ENCODE measurements around the gene CX3CR1.

CX3CR1 gene

DNA sequence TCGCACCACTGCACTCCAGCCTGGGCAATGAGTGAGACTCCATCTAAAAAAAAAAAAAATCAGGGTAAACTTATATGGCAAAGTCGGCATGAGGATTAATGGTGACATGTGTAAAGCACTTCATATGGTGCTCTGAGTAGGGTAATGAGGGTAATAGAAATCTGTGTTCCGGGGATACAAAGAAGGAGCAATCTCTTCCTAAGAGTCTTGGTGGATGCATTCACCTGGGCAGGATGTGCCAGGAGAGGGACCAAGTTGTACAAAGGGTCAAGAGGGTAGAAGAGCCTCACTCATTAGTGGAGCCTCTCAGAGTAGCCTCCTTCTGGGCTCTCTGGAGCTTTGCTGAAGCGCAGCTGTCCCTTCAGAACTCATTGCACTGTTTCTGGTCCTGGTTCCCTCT, 9.3 kb upstream of the CX3CR1 start:
- no peak overlapping the region for H3K27ac ChIP-seq (ENCODE audit: low read length)
- peaks cover 0 to 4% of the 10 kb centered on the region in 2 donors for H3K4me1 ChIP-seq (ENCODE audit: control insufficient read depth in 1 of 2, insufficient read depth in 2 of 2, low read length in 2 of 2)
- no peaks in the 10 kb centered on the region for H3K27me3 ChIP-seq (ENCODE audit: low read depth, low read length)
- H3K9me3 ChIP-seq (ENCODE audit: control insufficient read depth in 1 of 2, low read length in 2 of 2): no peaks in the 10 kb centered on the region
- H3K4me3 ChIP-seq (ENCODE audit: low read depth in 1 of 2, low read length in 2 of 2): no peak overlapping the region
- H3K36me3 ChIP-seq (ENCODE audit: control insufficient read depth in 1 of 2, insufficient read depth in 2 of 2, low read length in 2 of 2): no peaks in the 10 kb centered on the region

DNA sequence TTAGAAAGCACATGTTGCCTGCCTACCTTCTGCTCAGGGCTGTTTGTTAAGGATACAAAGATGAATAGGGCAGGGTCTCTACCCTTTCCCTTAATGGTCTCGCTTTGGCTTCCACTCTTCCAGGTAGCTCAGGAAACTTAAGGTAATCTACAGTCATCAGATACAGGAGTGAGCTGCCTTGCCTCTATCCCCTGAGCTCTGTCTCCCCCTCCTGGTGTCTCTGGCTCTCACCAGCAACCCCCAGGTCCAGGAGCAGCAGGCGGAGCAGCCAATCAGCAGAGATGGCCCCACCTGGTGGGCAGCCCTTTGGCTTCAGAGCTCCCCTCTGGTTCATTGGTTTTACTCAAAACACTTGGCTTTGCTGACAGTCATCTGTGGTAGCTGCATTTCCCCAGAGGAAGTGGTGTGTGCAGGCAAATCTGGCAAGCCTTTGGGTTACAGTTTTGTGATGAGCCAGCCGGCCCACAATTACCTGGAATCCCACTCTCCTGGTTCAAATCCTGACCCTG, 8.5 kb upstream of the CX3CR1 start:
- H3K4me3 ChIP-seq (ENCODE audit: low read depth in 1 of 2, low read length in 2 of 2): no peak overlapping the region
- H3K36me3 ChIP-seq (ENCODE audit: control insufficient read depth in 1 of 2, insufficient read depth in 2 of 2, low read length in 2 of 2): no peaks in the 10 kb centered on the region
- no peaks in the 10 kb centered on the region for H3K27me3 ChIP-seq (ENCODE audit: low read depth, low read length)
- H3K27ac ChIP-seq (ENCODE audit: low read length): no peak overlapping the region
- no peaks in the 10 kb centered on the region for H3K9me3 ChIP-seq (ENCODE audit: control insufficient read depth in 1 of 2, low read length in 2 of 2)
- H3K4me1 ChIP-seq (ENCODE audit: control insufficient read depth in 1 of 2, insufficient read depth in 2 of 2, low read length in 2 of 2): peaks cover 0 to 4% of the 10 kb centered on the region in 2 donors

DNA sequence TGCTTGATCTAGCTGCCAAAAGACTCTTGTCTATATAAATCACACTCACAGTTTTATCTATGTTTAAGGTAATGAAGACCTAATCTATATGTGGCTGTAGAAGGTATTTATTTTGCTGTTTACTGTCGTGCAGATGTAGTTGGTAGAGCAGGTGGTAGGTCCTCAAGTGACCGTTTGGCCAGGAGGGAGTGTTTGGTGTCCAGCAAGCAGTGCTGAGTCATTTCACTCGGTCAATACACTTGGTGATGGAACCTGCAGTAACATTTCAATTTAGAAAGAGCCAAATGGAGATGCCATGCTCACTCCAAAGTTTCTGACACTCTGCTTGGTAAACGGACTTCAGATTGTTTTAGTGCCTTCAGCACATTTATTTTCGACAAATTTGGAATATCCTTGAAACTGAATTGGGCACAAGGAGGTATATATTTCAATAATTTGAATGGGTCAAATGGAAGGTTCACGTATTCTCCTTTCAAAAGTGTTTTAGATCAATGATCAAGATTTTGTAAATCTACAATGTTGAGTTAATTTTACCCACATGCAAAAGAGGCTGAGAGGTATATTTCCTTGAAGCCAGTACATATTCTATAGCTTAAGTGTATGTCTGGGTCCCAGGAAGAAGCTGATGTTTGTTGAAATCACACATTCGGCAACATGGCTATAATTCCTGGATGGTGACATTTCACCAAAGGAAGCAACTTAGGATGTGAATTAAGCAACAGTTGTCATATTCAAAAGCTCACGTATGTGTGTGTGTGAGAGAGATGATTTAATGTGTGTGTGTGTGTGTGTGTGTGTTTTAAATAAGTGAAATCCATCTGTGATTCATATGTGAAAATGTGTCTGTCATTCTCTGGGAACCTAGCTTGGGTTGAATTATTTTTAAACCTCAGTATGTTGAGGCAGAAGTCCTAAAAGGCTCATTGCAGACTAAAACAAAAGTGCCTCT, 7.7 kb upstream of the CX3CR1 start:
- Histone ChIP-seq H3K9me3 (ENCODE audit: control insufficient read depth in 1 of 2, low read length in 2 of 2) (no peaks in the 10 kb centered on the region), H3K27ac (ENCODE audit: low read length) (no peak overlapping the region), H3K36me3 (ENCODE audit: control insufficient read depth in 1 of 2, insufficient read depth in 2 of 2, low read length in 2 of 2) (no peaks in the 10 kb centered on the region), H3K27me3 (ENCODE audit: low read depth, low read length) (no peaks in the 10 kb centered on the region), H3K4me1 (ENCODE audit: control insufficient read depth in 1 of 2, insufficient read depth in 2 of 2, low read length in 2 of 2) (peaks cover 0 to 4% of the 10 kb centered on the region in 2 donors), H3K4me3 (ENCODE audit: low read depth in 1 of 2, low read length in 2 of 2) (no peak overlapping the region)

DNA sequence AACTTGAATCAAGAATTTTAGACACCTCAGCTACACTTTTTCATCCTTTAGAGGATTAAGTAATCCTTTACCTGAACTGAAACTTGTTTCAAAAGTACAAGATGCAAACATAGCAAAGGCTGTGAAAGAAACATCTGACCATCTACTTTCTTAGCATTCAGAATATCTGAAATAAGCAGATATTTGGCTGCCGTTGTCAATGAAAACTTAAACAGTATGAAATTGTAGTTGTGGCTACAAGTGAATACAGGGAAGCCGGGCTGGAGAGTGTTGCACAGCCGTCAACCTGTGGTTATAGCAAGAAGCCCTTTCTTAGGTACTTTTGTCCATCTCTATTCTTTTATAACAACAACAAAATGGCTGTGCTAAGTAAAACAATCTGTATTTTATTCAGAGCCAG, 6.9 kb upstream of the CX3CR1 start:
- H3K4me1 ChIP-seq (ENCODE audit: control insufficient read depth in 1 of 2, insufficient read depth in 2 of 2, low read length in 2 of 2): peaks cover 0 to 4% of the 10 kb centered on the region in 2 donors
- H3K4me3 ChIP-seq (ENCODE audit: low read depth in 1 of 2, low read length in 2 of 2): no peak overlapping the region
- H3K27ac ChIP-seq (ENCODE audit: low read length): no peak overlapping the region
- no peaks in the 10 kb centered on the region for H3K27me3 ChIP-seq (ENCODE audit: low read depth, low read length)
- no peaks in the 10 kb centered on the region for H3K36me3 ChIP-seq (ENCODE audit: control insufficient read depth in 1 of 2, insufficient read depth in 2 of 2, low read length in 2 of 2)
- H3K9me3 ChIP-seq (ENCODE audit: control insufficient read depth in 1 of 2, low read length in 2 of 2): no peaks in the 10 kb centered on the region

GRCh38 chr3:39285332-39285731, 5.5 kb upstream of the CX3CR1 start:
- Histone ChIP-seq H3K4me3 (ENCODE audit: low read depth in 1 of 2, low read length in 2 of 2) (no peak overlapping the region), H3K9me3 (ENCODE audit: control insufficient read depth in 1 of 2, low read length in 2 of 2) (no peaks in the 10 kb centered on the region), H3K27ac (ENCODE audit: low read length) (no peak overlapping the region), H3K36me3 (ENCODE audit: control insufficient read depth in 1 of 2, insufficient read depth in 2 of 2, low read length in 2 of 2) (no peaks in the 10 kb centered on the region), H3K4me1 (ENCODE audit: control insufficient read depth in 1 of 2, insufficient read depth in 2 of 2, low read length in 2 of 2) (peaks cover 0 to 4% of the 10 kb centered on the region in 2 donors), H3K27me3 (ENCODE audit: low read depth, low read length) (no peaks in the 10 kb centered on the region)

GRCh38 chr3:39284457-39284881, 4.6 kb upstream of the CX3CR1 start:
- Histone ChIP-seq H3K4me3 (ENCODE audit: low read depth in 1 of 2, low read length in 2 of 2) (no peak overlapping the region), H3K36me3 (ENCODE audit: control insufficient read depth in 1 of 2, insufficient read depth in 2 of 2, low read length in 2 of 2) (no peaks in the 10 kb centered on the region), H3K27ac (ENCODE audit: low read length) (no peak overlapping the region), H3K27me3 (ENCODE audit: low read depth, low read length) (no peaks in the 10 kb centered on the region), H3K9me3 (ENCODE audit: control insufficient read depth in 1 of 2, low read length in 2 of 2) (no peaks in the 10 kb centered on the region), H3K4me1 (ENCODE audit: control insufficient read depth in 1 of 2, insufficient read depth in 2 of 2, low read length in 2 of 2) (no peaks in the 10 kb centered on the region)

GRCh38 chr3:39282057-39282456, 2.2 kb upstream of the CX3CR1 start:
- H3K36me3 ChIP-seq (ENCODE audit: control insufficient read depth in 1 of 2, insufficient read depth in 2 of 2, low read length in 2 of 2): no peaks in the 10 kb centered on the region
- no peak overlapping the region for H3K4me3 ChIP-seq (ENCODE audit: low read depth in 1 of 2, low read length in 2 of 2)
- H3K27ac ChIP-seq (ENCODE audit: low read length): no peak overlapping the region
- no peaks in the 10 kb centered on the region for H3K9me3 ChIP-seq (ENCODE audit: control insufficient read depth in 1 of 2, low read length in 2 of 2)
- H3K4me1 ChIP-seq (ENCODE audit: control insufficient read depth in 1 of 2, insufficient read depth in 2 of 2, low read length in 2 of 2): no peaks in the 10 kb centered on the region
- H3K27me3 ChIP-seq (ENCODE audit: low read depth, low read length): no peaks in the 10 kb centered on the region

DNA sequence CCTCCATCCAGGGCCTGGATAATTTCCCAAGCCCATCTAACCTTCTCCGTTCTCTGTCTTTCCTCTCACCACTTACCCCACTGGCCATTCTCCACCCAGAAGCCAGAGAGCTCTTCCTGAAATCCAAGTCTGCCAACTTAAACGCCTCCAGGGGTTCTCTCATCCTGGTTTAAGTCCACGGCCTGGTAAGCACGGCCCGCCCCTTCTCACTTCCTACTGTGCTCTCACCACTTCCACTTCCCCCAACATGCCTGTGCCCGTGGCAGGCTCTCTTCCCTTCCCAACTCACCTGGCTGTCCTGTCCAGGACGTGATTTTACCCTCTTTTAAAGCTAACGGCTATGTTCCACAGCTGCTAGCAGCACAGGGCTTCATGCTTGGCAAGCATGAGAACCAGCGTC, 1.7 kb upstream of the CX3CR1 start:
- Histone ChIP-seq H3K9me3 (ENCODE audit: control insufficient read depth in 1 of 2, low read length in 2 of 2) (no peaks in the 10 kb centered on the region), H3K4me1 (ENCODE audit: control insufficient read depth in 1 of 2, insufficient read depth in 2 of 2, low read length in 2 of 2) (no peaks in the 10 kb centered on the region), H3K27ac (ENCODE audit: low read length) (no peak overlapping the region), H3K4me3 (ENCODE audit: low read depth in 1 of 2, low read length in 2 of 2) (no peak overlapping the region), H3K36me3 (ENCODE audit: control insufficient read depth in 1 of 2, insufficient read depth in 2 of 2, low read length in 2 of 2) (no peaks in the 10 kb centered on the region), H3K27me3 (ENCODE audit: low read depth, low read length) (no peaks in the 10 kb centered on the region)

DNA sequence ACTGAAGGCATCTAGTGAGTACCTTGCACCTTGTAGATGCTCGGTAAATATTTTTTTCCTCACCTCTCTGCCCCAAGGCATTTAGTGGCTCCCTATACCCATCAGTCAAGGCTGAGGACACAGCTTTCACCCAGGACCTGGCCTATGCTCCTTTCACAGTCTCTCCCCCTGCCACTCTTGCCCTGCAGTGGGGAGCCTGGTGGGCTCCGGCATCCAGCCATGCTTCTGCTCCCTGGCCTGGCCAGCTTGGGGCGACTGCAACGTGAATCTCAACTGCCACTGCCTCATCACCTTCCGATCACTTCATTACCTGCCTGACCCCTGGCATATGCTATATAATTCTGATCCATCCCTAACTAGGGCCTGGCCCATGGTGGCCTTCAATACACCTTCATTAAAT, 735 bp upstream of the CX3CR1 start:
- Histone ChIP-seq H3K36me3 (ENCODE audit: control insufficient read depth in 1 of 2, insufficient read depth in 2 of 2, low read length in 2 of 2) (no peaks in the 10 kb centered on the region), H3K9me3 (ENCODE audit: control insufficient read depth in 1 of 2, low read length in 2 of 2) (no peaks in the 10 kb centered on the region), H3K27me3 (ENCODE audit: low read depth, low read length) (no peaks in the 10 kb centered on the region), H3K4me1 (ENCODE audit: control insufficient read depth in 1 of 2, insufficient read depth in 2 of 2, low read length in 2 of 2) (no peaks in the 10 kb centered on the region), H3K4me3 (ENCODE audit: low read depth in 1 of 2, low read length in 2 of 2) (no peak overlapping the region), H3K27ac (ENCODE audit: low read length) (no peak overlapping the region)

DNA sequence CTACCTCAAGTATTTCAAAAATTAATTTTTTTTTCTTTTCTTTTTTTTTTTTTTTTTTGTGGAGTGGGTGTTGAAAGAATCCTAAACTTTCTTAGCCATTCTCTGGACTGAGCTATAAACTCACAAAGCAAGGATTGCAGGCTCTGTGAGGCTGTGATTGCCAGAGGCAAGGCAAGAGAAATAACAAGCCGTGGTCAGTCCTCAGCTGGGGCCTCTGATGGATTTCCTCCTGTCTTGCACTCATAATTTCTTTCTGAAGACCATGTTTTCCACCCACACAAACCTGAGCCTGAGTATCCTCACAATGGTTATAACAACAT, 1.3 kb downstream of the CX3CR1 start:
- Histone ChIP-seq H3K4me3 (ENCODE audit: low read depth in 1 of 2, low read length in 2 of 2) (no peak overlapping the region), H3K27me3 (ENCODE audit: low read depth, low read length) (no peaks in the 10 kb centered on the region), H3K9me3 (ENCODE audit: control insufficient read depth in 1 of 2, low read length in 2 of 2) (no peaks in the 10 kb centered on the region), H3K4me1 (ENCODE audit: control insufficient read depth in 1 of 2, insufficient read depth in 2 of 2, low read length in 2 of 2) (no peaks in the 10 kb centered on the region), H3K36me3 (ENCODE audit: control insufficient read depth in 1 of 2, insufficient read depth in 2 of 2, low read length in 2 of 2) (no peaks in the 10 kb centered on the region), H3K27ac (ENCODE audit: low read length) (no peak overlapping the region)

DNA sequence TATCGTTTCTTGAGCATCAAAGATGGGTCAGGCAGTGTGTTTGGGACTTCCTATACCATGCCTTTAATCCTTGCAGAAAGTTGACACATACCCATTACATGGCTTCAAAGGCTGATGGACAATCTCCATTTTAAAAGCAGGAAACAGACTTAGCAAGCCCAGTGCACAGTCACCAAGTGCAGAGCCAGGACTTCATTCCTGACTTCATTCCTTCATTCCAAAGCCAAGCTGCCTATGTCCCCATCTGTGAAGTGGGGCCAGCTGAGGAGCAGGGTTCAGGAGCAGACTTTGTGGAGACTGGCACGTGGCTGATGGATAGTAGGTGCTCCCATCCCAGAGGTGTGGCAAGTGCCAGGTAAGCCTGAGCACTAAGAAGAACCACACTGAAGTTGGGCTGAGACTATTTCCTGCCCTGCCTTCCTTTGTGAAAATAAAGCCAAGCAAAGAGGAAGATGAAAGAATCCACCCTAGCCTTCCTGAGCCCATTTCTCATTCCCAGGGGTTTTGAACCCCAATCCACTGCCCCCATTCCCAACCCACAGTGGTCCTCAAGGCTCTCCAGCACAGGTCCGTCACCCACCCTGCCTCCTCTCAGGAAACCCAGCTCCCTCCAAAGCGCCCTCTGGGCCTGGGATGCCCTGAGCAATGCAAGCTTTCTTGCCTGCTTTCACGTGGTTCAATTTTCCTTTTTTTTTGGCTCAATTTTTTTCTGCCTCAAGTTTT, 1.8 kb downstream of the CX3CR1 start:
- H3K4me1 ChIP-seq (ENCODE audit: control insufficient read depth in 1 of 2, insufficient read depth in 2 of 2, low read length in 2 of 2): no peaks in the 10 kb centered on the region
- H3K9me3 ChIP-seq (ENCODE audit: control insufficient read depth in 1 of 2, low read length in 2 of 2): no peaks in the 10 kb centered on the region
- H3K27me3 ChIP-seq (ENCODE audit: low read depth, low read length): no peaks in the 10 kb centered on the region
- no peaks in the 10 kb centered on the region for H3K36me3 ChIP-seq (ENCODE audit: control insufficient read depth in 1 of 2, insufficient read depth in 2 of 2, low read length in 2 of 2)
- H3K27ac ChIP-seq (ENCODE audit: low read length): no peak overlapping the region
- no peak overlapping the region for H3K4me3 ChIP-seq (ENCODE audit: low read depth in 1 of 2, low read length in 2 of 2)
